ENCODE measurements around the gene ARHGEF11. TPM values are rescaled to one million over a fixed set of nuclear protein-coding genes. Genes with fewer than 3 reads are reported as not detected.

Gene ARHGEF11, protein sequence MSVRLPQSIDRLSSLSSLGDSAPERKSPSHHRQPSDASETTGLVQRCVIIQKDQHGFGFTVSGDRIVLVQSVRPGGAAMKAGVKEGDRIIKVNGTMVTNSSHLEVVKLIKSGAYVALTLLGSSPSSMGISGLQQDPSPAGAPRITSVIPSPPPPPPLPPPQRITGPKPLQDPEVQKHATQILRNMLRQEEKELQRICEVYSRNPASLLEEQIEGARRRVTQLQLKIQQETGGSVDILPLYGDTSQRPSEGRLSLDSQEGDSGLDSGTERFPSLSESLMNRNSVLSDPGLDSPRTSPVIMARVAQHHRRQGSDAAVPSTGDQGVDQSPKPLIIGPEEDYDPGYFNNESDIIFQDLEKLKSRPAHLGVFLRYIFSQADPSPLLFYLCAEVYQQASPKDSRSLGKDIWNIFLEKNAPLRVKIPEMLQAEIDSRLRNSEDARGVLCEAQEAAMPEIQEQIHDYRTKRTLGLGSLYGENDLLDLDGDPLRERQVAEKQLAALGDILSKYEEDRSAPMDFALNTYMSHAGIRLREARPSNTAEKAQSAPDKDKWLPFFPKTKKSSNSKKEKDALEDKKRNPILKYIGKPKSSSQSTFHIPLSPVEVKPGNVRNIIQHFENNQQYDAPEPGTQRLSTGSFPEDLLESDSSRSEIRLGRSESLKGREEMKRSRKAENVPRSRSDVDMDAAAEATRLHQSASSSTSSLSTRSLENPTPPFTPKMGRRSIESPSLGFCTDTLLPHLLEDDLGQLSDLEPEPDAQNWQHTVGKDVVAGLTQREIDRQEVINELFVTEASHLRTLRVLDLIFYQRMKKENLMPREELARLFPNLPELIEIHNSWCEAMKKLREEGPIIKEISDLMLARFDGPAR (N-terminal part only)
- total RNA-seq (2014; rRNA removed; shearing (Covaris generic); ENCODE audit: low replicate concordance) = 0.11 and 0.14 TPM in 2 replicates

GRCh38 chr1:157045250-157046218 lies at the start of gene ARHGEF11:
Gene ARHGEF11, minus strand, starts transcription at chr1:157045742. Its CDS starts 1,412 bp downstream, at chr1:157044330.
- no peaks in the 10 kb centered on the region for H3K9me2 ChIP-seq (replicated peaks; ENCODE audit: insufficient read depth, low read length)
- H3K36me3 ChIP-seq (ENCODE audit: insufficient read depth, low read length) = no peaks in the 10 kb centered on the region
- H3K4me2 ChIP-seq (ENCODE audit: low read depth, low read length, poor library complexity, severe bottlenecking) = no peak within 1 kb of the TSS
- no peaks in the 10 kb centered on the region for H3K79me2 ChIP-seq (ENCODE audit: low read length)
- H3K27me3 ChIP-seq (ENCODE audit: low read length) = no peaks in the 10 kb centered on the region
- H3K9ac ChIP-seq (ENCODE audit: low read length) = no peak within 1 kb of the TSS
- H4K20me1 ChIP-seq (ENCODE audit: insufficient read depth, low read depth, low read length) = no peaks in the 10 kb centered on the region
- no peak within 1 kb of the TSS for H3K4me3 ChIP-seq (ENCODE audit: low read length)
- no peaks in the 10 kb centered on the region for H3K4me1 ChIP-seq (ENCODE audit: low read length)
- no peak within 1 kb of the TSS for H2AFZ ChIP-seq (ENCODE audit: low read length)
- H3K9me3 ChIP-seq (ENCODE audit: low read length) = no peaks in the 10 kb centered on the region
- DNase-seq = no peak
- no peak within 1 kb of the TSS for H3K27ac ChIP-seq (ENCODE audit: low read length)

DNA sequence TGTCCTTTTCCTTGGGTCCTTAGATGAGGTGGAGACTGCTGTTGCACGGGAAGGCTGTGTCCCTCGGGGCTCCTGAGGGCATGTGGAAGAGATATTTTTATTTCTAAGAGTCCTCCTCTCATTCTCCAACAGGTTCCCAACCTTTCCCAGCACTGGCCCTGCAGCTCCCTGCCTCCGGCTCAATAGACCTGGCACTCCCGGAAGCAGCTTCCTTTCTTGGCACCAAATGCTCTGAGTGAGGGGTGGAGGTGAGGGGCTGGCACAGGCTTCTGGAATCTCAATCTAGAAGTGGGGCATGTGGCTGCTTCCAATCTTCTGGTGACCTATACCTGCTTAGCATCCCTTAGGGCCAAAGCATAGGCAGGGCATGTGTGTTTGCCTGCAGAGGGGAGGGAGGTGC lies 49.5 kb upstream of the ARHGEF11 start:
- no peak for DNase-seq
- H3K4me2 ChIP-seq (ENCODE audit: low read depth, low read length, poor library complexity, severe bottlenecking) = no peak overlapping the region

GRCh38 chr1:157092831-157093230 lies 47.3 kb upstream of the ARHGEF11 start:
- no peaks in the 10 kb centered on the region for H4K20me1 ChIP-seq (ENCODE audit: insufficient read depth, low read depth, low read length)
- no peak overlapping the region for H3K4me2 ChIP-seq (ENCODE audit: low read depth, low read length, poor library complexity, severe bottlenecking)
- no peak for DNase-seq
- no peaks in the 10 kb centered on the region for H3K9me2 ChIP-seq (replicated peaks; ENCODE audit: insufficient read depth, low read length)
- no peaks in the 10 kb centered on the region for H3K9me3 ChIP-seq (ENCODE audit: low read length)
- H3K36me3 ChIP-seq (ENCODE audit: insufficient read depth, low read length) = no peaks in the 10 kb centered on the region
- no peak overlapping the region for H2AFZ ChIP-seq (ENCODE audit: low read length)
- H3K4me3 ChIP-seq (ENCODE audit: low read length) = no peak overlapping the region
- no peaks in the 10 kb centered on the region for H3K4me1 ChIP-seq (ENCODE audit: low read length)
- H3K27me3 ChIP-seq (ENCODE audit: low read length) = no peaks in the 10 kb centered on the region
- H3K27ac ChIP-seq (ENCODE audit: low read length) = no peak overlapping the region
- no peaks in the 10 kb centered on the region for H3K79me2 ChIP-seq (ENCODE audit: low read length)
- no peak overlapping the region for H3K9ac ChIP-seq (ENCODE audit: low read length)

More for the DNA sequence above, 49.5 kb upstream of the ARHGEF11 start:
- Histone ChIP-seq H3K36me3 (ENCODE audit: insufficient read depth, low read length) (no peaks in the 10 kb centered on the region), H3K9me3 (ENCODE audit: low read length) (no peaks in the 10 kb centered on the region), H3K79me2 (ENCODE audit: low read length) (no peaks in the 10 kb centered on the region), H4K20me1 (ENCODE audit: insufficient read depth, low read depth, low read length) (no peaks in the 10 kb centered on the region), H2AFZ (ENCODE audit: low read length) (no peak overlapping the region), H3K9ac (ENCODE audit: low read length) (no peak overlapping the region), H3K4me3 (ENCODE audit: low read length) (no peak overlapping the region), H3K27me3 (ENCODE audit: low read length) (no peaks in the 10 kb centered on the region), H3K4me1 (ENCODE audit: low read length) (no peaks in the 10 kb centered on the region), H3K27ac (ENCODE audit: low read length) (no peak overlapping the region), H3K9me2 (replicated peaks; ENCODE audit: insufficient read depth, low read length) (no peaks in the 10 kb centered on the region)

DNA sequence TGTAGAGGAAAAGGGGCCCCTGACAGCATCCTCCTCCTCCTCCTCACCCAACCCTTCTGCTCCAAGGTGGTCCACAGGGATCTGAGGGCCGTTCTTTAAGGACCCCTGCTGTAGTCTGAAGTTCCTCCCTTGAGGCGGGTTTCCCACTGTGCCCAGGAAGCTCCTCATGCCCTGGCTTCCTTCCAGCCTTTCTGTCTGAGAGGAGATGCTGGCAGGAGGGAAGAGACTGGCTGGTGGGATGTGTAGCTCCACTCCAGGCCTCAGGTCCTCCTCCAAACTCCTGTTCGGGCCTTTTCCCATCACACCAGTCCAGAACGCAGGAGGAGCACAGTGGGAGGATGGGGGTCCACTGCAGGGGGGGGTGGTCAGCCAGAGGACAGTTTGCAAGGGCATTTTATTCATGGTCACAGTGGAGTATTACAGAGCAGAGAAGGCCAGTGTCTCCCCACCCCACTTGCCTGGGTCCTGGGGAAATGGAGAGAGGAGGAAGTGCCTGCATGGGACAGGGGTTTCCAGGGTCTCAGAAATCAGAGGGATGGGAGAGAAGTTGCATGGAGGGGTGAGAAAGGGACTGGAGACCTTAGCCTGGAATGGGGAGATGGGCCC lies 46.2 kb upstream of the ARHGEF11 start:
- no peaks in the 10 kb centered on the region for H4K20me1 ChIP-seq (ENCODE audit: insufficient read depth, low read depth, low read length)
- no peaks in the 10 kb centered on the region for H3K27me3 ChIP-seq (ENCODE audit: low read length)
- no peak overlapping the region for H3K4me2 ChIP-seq (ENCODE audit: low read depth, low read length, poor library complexity, severe bottlenecking)
- no peaks in the 10 kb centered on the region for H3K79me2 ChIP-seq (ENCODE audit: low read length)
- no peaks in the 10 kb centered on the region for H3K4me1 ChIP-seq (ENCODE audit: low read length)
- H3K9ac ChIP-seq (ENCODE audit: low read length) = no peak overlapping the region
- no peak for DNase-seq
- no peaks in the 10 kb centered on the region for H3K9me3 ChIP-seq (ENCODE audit: low read length)
- no peak overlapping the region for H3K4me3 ChIP-seq (ENCODE audit: low read length)
- H3K9me2 ChIP-seq (replicated peaks; ENCODE audit: insufficient read depth, low read length) = no peaks in the 10 kb centered on the region
- no peaks in the 10 kb centered on the region for H3K36me3 ChIP-seq (ENCODE audit: insufficient read depth, low read length)
- H2AFZ ChIP-seq (ENCODE audit: low read length) = no peak overlapping the region
- no peak overlapping the region for H3K27ac ChIP-seq (ENCODE audit: low read length)

DNA sequence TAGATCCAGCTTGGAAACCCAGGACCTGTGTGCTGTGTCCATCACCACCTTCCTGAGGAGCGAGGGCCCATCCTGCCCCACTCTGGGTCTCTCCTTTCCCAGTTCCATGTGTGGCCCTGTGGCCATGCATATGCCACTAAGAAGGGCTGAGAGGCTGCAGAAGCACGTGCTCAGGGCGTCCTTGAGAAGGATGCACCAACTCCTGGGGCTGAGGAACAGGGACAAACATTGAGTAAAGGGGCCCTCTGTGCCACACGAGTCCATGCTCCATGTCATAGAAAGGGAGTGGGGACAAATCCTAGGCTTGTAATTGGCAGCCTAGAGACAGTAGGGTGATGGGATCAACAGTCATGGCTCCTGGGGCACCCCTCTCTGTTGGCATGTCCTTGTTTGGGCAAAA lies 45.6 kb upstream of the ARHGEF11 start:
- H2AFZ ChIP-seq (ENCODE audit: low read length) = no peak overlapping the region
- H3K4me1 ChIP-seq (ENCODE audit: low read length) = no peaks in the 10 kb centered on the region
- no peak overlapping the region for H3K4me2 ChIP-seq (ENCODE audit: low read depth, low read length, poor library complexity, severe bottlenecking)
- H3K27me3 ChIP-seq (ENCODE audit: low read length) = no peaks in the 10 kb centered on the region
- H3K79me2 ChIP-seq (ENCODE audit: low read length) = no peaks in the 10 kb centered on the region
- H3K27ac ChIP-seq (ENCODE audit: low read length) = no peak overlapping the region
- H3K9me2 ChIP-seq (replicated peaks; ENCODE audit: insufficient read depth, low read length) = no peaks in the 10 kb centered on the region
- no peak overlapping the region for H3K4me3 ChIP-seq (ENCODE audit: low read length)
- no peak overlapping the region for H3K9ac ChIP-seq (ENCODE audit: low read length)
- H3K36me3 ChIP-seq (ENCODE audit: insufficient read depth, low read length) = no peaks in the 10 kb centered on the region
- DNase-seq = no peak
- no peaks in the 10 kb centered on the region for H3K9me3 ChIP-seq (ENCODE audit: low read length)
- H4K20me1 ChIP-seq (ENCODE audit: insufficient read depth, low read depth, low read length) = no peaks in the 10 kb centered on the region

DNA sequence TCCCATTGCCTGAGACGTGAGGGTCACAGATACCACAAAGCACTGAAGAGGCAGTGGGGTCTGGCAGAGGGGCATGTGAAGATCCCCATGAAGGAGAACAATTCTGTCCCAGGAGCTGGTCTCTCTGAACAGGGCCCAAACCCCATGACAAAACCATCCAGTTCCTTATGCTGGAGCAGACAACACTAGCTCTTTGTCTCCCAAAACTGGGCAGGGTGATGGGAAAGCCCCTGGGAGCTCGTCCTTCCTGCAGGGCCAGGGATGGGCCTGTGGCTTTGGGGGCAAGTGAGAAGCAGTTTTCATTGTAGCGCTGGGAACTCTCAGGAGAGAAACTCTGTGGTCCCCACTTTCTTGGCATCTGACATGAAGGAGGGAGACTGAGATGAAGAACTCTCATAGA lies 45.2 kb upstream of the ARHGEF11 start:
- Histone ChIP-seq H3K9me2 (replicated peaks; ENCODE audit: insufficient read depth, low read length) (no peaks in the 10 kb centered on the region), H3K79me2 (ENCODE audit: low read length) (no peaks in the 10 kb centered on the region), H3K36me3 (ENCODE audit: insufficient read depth, low read length) (no peaks in the 10 kb centered on the region), H3K9me3 (ENCODE audit: low read length) (no peaks in the 10 kb centered on the region), H4K20me1 (ENCODE audit: insufficient read depth, low read depth, low read length) (no peaks in the 10 kb centered on the region), H3K4me2 (ENCODE audit: low read depth, low read length, poor library complexity, severe bottlenecking) (no peak overlapping the region), H3K4me3 (ENCODE audit: low read length) (no peak overlapping the region), H3K9ac (ENCODE audit: low read length) (no peak overlapping the region), H3K27me3 (ENCODE audit: low read length) (no peaks in the 10 kb centered on the region), H2AFZ (ENCODE audit: low read length) (no peak overlapping the region), H3K4me1 (ENCODE audit: low read length) (no peaks in the 10 kb centered on the region), H3K27ac (ENCODE audit: low read length) (no peak overlapping the region)
- no peak for DNase-seq

- Histone ChIP-seq H3K27ac (ENCODE audit: low read length) (no peak overlapping the region), H3K4me1 (ENCODE audit: low read length) (no peaks in the 10 kb centered on the region), H3K9ac (ENCODE audit: low read length) (no peak overlapping the region), H3K4me3 (ENCODE audit: low read length) (no peak overlapping the region), H3K27me3 (ENCODE audit: low read length) (no peaks in the 10 kb centered on the region), H2AFZ (ENCODE audit: low read length) (no peak overlapping the region), H4K20me1 (ENCODE audit: insufficient read depth, low read depth, low read length) (no peaks in the 10 kb centered on the region), H3K4me2 (ENCODE audit: low read depth, low read length, poor library complexity, severe bottlenecking) (no peak overlapping the region), H3K9me3 (ENCODE audit: low read length) (no peaks in the 10 kb centered on the region), H3K9me2 (replicated peaks; ENCODE audit: insufficient read depth, low read length) (no peaks in the 10 kb centered on the region), H3K36me3 (ENCODE audit: insufficient read depth, low read length) (no peaks in the 10 kb centered on the region), H3K79me2 (ENCODE audit: low read length) (no peaks in the 10 kb centered on the region)
- DNase-seq = peak; percentile 92
Measured at GRCh38 chr1:157090196-157090647, 44.7 kb upstream of the ARHGEF11 start.

Data from Karpas-422 (cell line).